Stimulated activated naive CD8-positive, alpha-beta T cell treated with anti-CD3 and anti-CD28 coated beads, Interleukin-15, amount 100 ng/mL, for 72 hours (primary cell): ENCODE data around the gene SLFN13.
A peak's percentile ranks its signal among the peaks of the same experiment; 100 is the strongest.
"Not testable (repeated sequence)": the region's sequence is repeated elsewhere in the genome, so short reads cannot be mapped to it uniquely, and the experiment has no call there.

Experiments
- ATAC-seq: fragments of 150-1000 bp; cut with Tn5 transposase; 2 replicates; pipeline ENCODE4 v1.10.0; 2021; ENCODE audit warnings: mild to moderate bottlenecking, moderate library complexity
- DNase-seq, 2 donors: peaks; one replicate each; pipeline ENCODE4 v3.0.0; 2021 to 2022
- H3K27ac Mint-ChIP-seq, 2 donors: one replicate each; pipeline ENCODE4 v1.8.0; 2022; ENCODE audit warnings: mild to moderate bottlenecking in 2 of 2, mixed read lengths in 2 of 2, moderate library complexity in 2 of 2
- H3K27me3 Mint-ChIP-seq: one replicate; pipeline ENCODE4 v1.8.0; 2022; ENCODE audit warnings: mixed read lengths
- H3K4me1 Mint-ChIP-seq: one replicate; pipeline ENCODE4 v1.8.0; 2022; ENCODE audit warnings: mild to moderate bottlenecking, mixed read lengths
- H3K4me3 Mint-ChIP-seq, 2 donors: one replicate each; pipeline ENCODE4 v1.8.0; 2022; ENCODE audit warnings: mild to moderate bottlenecking in 2 of 2, mixed read lengths in 2 of 2, moderate library complexity in 1 of 2
- H3K9me3 Mint-ChIP-seq, 2 donors: one replicate each; pipeline ENCODE4 v1.8.0; 2022; ENCODE audit warnings: mixed read lengths in 2 of 2

SLFN13 gene

GRCh38 chr17:35448214-35448898 is at the start of gene SLFN13:
TSS of gene SLFN13 (minus strand) at chr17:35448766. CDS start at chr17:35445680, 3,086 bp downstream.
- H3K4me1 Mint-ChIP-seq = peaks cover 36% of the 10 kb centered on the region
- DNase-seq = peak; percentile 92 to 96
- H3K27me3 Mint-ChIP-seq = no peaks in the 10 kb centered on the region
- H3K27ac Mint-ChIP-seq = peak within 1 kb of the TSS; percentile 48 to 88
- ATAC-seq = peak; percentile 99
- peak within 1 kb of the TSS; percentile 76 to 79 for H3K4me3 Mint-ChIP-seq
- no peaks in the 10 kb centered on the region for H3K9me3 Mint-ChIP-seq

GRCh38 chr17:35496451-35497290 is 48.1 kb upstream of the SLFN13 start:
- H3K27ac Mint-ChIP-seq = peak overlapping the region in 1 of 2 donors; percentile 59
- H3K27me3 Mint-ChIP-seq = no peaks in the 10 kb centered on the region
- peaks cover 95% of the 10 kb centered on the region for H3K4me1 Mint-ChIP-seq
- H3K4me3 Mint-ChIP-seq = peak overlapping the region; percentile 19 to 38
- ATAC-seq (no peak), DNase-seq (no peak)
- peaks cover 1 to 3% of the 10 kb centered on the region in 2 donors for H3K9me3 Mint-ChIP-seq

DNA sequence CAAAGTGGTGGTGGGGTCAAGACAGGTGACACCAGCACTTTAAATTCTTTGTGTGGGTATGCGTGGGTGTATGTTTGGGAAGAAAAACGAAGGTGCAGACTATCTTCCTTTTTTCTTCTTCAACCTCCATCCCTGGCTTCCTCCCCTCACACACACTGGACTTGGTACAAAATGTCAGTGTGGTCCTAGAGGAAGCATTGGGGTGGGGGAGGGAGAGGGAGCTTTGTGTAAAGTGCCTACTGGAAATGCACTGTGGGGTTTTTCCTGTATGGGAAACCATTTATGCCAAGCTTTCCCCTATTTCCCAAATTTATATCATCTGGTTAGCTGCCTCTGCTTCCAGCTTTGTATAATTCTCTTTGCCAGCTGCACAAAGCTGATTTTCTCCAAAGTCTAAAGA is 44.5 kb upstream of the SLFN13 start:
- Mint-ChIP-seq H3K4me1 (peaks cover 85% of the 10 kb centered on the region), H3K9me3 (peaks cover 0 to 18% of the 10 kb centered on the region in 2 donors), H3K4me3 (no peak overlapping the region), H3K27me3 (no peaks in the 10 kb centered on the region), H3K27ac (no peak overlapping the region)
- no peak for DNase-seq
- no peak for ATAC-seq

DNA sequence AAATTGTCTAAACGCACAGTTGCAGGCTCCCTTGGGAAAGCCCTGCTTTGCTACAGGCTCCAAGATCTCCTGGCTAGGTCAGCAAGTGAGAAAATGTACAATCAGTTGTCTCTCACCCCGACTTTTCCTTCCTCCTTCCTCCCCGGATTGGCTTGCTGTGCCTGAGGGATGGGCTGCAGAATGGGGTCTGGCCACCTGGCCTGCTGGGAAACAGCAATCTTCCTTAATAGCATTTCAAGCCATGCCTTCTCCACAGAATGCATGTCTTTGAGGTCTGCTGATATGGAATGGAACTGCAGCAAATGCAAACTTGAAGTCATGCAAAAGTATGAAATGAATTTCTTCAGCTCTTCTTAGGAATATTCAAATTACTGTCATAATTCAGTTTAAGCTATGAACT is 42.9 kb upstream of the SLFN13 start:
- ATAC-seq (no peak), DNase-seq (no peak)
- H3K27me3 Mint-ChIP-seq = no peaks in the 10 kb centered on the region
- H3K27ac Mint-ChIP-seq = no peak overlapping the region
- H3K4me3 Mint-ChIP-seq = no peak overlapping the region
- peaks cover 0 to 18% of the 10 kb centered on the region in 2 donors for H3K9me3 Mint-ChIP-seq
- H3K4me1 Mint-ChIP-seq = peaks cover 88% of the 10 kb centered on the region

DNA sequence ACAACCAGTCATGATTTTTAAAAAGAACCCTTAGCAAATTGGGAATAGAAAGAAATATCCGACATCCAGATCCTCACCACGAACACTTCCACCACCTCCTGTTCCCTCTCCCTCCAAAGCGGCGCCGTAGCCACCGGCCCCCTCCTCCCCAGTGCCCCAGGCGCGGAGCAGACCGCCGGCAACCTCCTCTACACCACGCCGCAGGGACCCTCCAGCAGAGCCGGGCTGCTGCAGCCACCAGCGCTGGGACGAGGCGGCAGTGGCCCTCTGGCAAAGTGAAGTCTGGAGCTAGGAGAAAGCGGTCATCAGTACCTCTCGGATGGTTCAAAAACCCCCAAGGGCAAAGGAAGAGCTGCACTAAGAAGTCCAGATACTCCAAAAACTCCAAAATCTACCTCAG is 41.4 kb upstream of the SLFN13 start:
- Mint-ChIP-seq H3K27me3 (no peaks in the 10 kb centered on the region), H3K4me1 (peaks cover 87% of the 10 kb centered on the region), H3K9me3 (peaks cover 0 to 25% of the 10 kb centered on the region in 2 donors), H3K27ac (peak overlapping the region in 1 of 2 donors; percentile 93), H3K4me3 (no peak overlapping the region)
- ATAC-seq (no peak), DNase-seq (no peak)

- H3K27me3 Mint-ChIP-seq = no peaks in the 10 kb centered on the region
- H3K4me3 Mint-ChIP-seq = peak overlapping the region in 1 of 2 donors; percentile 80
- peaks cover 79% of the 10 kb centered on the region for H3K4me1 Mint-ChIP-seq
- DNase-seq (no peak), ATAC-seq (no peak)
- H3K27ac Mint-ChIP-seq = no peak overlapping the region
- peaks cover 0 to 29% of the 10 kb centered on the region in 2 donors for H3K9me3 Mint-ChIP-seq
Measured at GRCh38 chr17:35488991-35489390, 40.4 kb upstream of the SLFN13 start.

GRCh38 chr17:35486920-35487732 is 38.6 kb upstream of the SLFN13 start:
- DNase-seq (peak; percentile 78 to 83), ATAC-seq (peak; percentile 86)
- Mint-ChIP-seq H3K4me1 (peaks cover 67% of the 10 kb centered on the region), H3K27ac (peak overlapping the region; percentile 88 to 91), H3K27me3 (no peaks in the 10 kb centered on the region), H3K9me3 (peaks cover 0 to 40% of the 10 kb centered on the region in 2 donors), H3K4me3 (peak overlapping the region; percentile 80 to 86)

GRCh38 chr17:35479271-35479670 is 30.7 kb upstream of the SLFN13 start:
- H3K4me1 Mint-ChIP-seq = peaks cover 23% of the 10 kb centered on the region
- ATAC-seq = no peak
- no peaks in the 10 kb centered on the region for H3K27me3 Mint-ChIP-seq
- DNase-seq = no peak
- H3K9me3 Mint-ChIP-seq = peaks cover 7 to 36% of the 10 kb centered on the region in 2 donors
- H3K4me3 Mint-ChIP-seq = no peak overlapping the region
- no peak overlapping the region for H3K27ac Mint-ChIP-seq

DNA sequence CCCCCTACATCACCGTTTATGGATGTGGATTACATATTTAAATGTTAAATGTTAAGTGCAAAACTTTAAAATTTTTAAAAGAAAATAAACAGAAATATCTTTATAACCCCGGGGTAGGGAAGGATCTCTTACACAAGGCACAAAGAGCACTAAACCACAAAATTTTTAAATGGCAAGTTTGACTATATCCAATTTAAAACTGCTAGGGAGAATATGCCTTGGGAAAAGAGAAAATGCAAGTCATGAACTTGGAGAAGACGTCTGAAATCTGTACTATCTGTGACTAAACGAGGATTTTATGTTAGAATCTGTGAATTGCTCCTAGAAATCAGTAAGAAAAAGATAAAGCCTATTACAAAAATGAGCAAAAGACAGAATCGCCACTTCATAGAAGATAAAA is 28.7 kb upstream of the SLFN13 start:
- DNase-seq (no peak), ATAC-seq (no peak)
- no peaks in the 10 kb centered on the region for H3K27me3 Mint-ChIP-seq
- H3K27ac Mint-ChIP-seq = no peak overlapping the region
- peaks cover 16 to 31% of the 10 kb centered on the region in 2 donors for H3K9me3 Mint-ChIP-seq
- H3K4me1 Mint-ChIP-seq = peaks cover 17% of the 10 kb centered on the region
- H3K4me3 Mint-ChIP-seq = no peak overlapping the region

DNA sequence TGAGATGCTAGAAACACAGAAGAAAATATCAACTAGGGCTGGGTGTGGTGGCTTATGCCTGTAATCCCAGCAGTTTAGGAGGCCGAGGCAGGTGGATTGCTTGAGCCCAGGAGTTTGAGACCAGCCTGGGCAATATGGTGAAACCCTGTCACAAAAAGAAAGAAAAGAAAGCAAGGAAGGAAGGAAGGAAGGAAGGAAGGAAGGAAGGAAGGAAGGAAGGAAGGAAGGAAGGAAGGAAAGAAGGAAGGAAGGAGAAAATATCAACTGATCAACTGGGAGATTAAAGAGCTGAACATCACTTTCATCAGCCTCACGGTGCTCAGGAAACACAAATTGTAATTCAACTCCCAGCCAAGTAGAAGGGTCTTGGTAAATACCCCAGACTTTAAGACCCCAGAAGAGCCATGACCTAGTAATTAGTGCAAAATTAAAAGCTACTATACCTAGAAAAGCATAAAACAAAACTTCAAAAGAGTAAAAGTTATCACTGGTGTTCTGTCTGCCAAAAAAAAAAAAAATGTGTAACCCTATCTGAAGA is 27.8 kb upstream of the SLFN13 start:
- no peak overlapping the region for H3K4me3 Mint-ChIP-seq
- peaks cover 20 to 31% of the 10 kb centered on the region in 2 donors for H3K9me3 Mint-ChIP-seq
- H3K27me3 Mint-ChIP-seq = no peaks in the 10 kb centered on the region
- peaks cover 12% of the 10 kb centered on the region for H3K4me1 Mint-ChIP-seq
- no peak for ATAC-seq
- peak overlapping the region; percentile 7 to 30 for H3K27ac Mint-ChIP-seq
- no peak for DNase-seq

DNA sequence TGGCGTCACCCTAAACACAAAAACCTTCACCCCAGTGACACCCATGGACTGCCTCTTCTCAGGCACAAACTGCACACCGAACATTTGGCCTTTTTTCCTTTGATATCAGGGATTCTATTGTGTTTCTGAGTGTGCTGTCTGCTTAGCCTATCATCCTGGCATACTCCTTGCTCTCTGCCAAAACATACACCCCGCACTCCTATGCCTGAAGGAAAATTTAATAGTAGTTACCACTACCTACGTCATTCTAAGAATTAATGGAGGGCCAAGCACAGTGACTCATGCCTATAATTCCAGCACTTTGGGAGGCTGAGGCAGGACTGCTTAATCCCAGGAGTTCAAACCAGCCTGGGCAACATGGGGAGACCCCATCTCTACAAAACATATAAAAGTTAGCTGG is 19.9 kb upstream of the SLFN13 start:
- Mint-ChIP-seq H3K27me3 (no peaks in the 10 kb centered on the region), H3K27ac (no peak overlapping the region), H3K9me3 (peaks cover 13 to 14% of the 10 kb centered on the region in 2 donors), H3K4me3 (no peak overlapping the region), H3K4me1 (peaks cover 19% of the 10 kb centered on the region)
- no peak for ATAC-seq
- DNase-seq = no peak

DNA sequence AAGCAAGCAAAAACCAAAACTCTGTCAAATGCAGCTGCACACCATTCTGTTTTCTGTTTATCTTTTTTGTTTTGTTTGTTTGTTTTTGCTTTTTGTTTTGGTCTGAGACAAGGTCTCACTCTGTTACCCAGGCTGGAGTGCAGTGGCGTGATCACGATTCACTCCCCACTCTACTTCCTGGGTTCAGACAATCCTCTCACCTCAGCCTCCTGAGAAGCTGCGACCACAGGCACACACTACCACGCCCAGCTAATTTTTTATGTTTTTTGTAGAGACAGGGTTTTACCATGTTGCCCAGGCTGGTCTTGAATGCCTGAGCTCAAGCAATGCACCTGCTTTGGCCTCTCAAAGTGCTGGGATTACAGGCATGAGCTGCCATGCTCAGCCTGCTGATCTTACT is 19.3 kb upstream of the SLFN13 start:
- H3K4me1 Mint-ChIP-seq = peaks cover 19% of the 10 kb centered on the region
- DNase-seq = no peak
- peak overlapping the region in 1 of 2 donors; percentile 32 for H3K4me3 Mint-ChIP-seq

DNA sequence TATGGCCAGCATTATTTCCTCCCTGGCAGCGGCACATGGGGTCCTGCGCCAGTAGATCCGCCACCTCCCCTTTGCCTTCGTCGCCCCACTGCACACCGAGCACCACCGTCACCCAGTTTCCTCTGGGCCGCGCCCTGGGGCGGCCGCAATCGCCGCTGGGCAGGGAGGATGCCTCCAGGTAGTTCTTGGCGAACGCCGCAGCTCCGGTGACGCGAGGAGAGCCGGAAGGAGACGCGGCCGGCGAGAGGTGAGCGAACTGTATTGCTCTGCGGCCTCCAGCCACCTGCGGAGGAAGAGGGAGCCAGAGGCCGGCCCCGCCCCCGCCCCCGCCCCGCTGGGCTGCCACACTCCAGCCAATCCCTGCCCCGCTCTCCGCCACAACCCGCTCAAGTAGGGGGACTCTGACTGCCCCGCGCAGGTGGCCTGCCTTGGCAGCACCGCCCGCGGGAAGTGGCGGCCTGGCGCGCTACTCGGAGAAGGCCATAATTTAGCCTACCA is 11.8 kb upstream of the SLFN13 start:
- ATAC-seq (peak; percentile 91), DNase-seq (peak; percentile 49 to 60)
- no peaks in the 10 kb centered on the region for H3K27me3 Mint-ChIP-seq
- peak overlapping the region; percentile 76 to 84 for H3K4me3 Mint-ChIP-seq
- H3K9me3 Mint-ChIP-seq = peaks cover 20 to 21% of the 10 kb centered on the region in 2 donors
- H3K27ac Mint-ChIP-seq = peak overlapping the region; percentile 70 to 84
- peaks cover 20% of the 10 kb centered on the region for H3K4me1 Mint-ChIP-seq

More for the DNA sequence above, 19.3 kb upstream of the SLFN13 start:
- Mint-ChIP-seq H3K27ac (no peak overlapping the region), H3K9me3 (peaks cover 11% of the 10 kb centered on the region in 2 donors), H3K27me3 (no peaks in the 10 kb centered on the region)
- no peak for ATAC-seq

DNA sequence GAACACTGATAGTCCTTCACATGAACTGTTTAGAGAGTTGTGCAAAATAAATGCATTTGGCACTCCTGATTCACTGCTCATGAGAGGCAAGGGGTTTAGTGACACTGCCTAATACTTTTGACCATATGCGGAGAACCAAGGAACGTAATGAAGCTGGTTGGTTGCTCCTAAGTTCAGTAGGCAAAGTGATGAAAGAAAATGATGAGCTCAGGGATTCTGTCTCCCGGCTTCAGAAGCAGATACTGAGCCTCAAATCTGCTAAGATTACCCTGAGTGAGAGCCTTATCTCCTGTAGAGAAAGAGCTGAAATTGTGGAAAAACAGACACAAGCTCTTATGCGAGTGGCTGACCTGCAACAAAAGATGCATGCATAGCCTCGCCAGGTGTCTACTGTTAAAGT is 5.5 kb upstream of the SLFN13 start:
- H3K4me1 Mint-ChIP-seq, H3K27me3 Mint-ChIP-seq, H3K4me3 Mint-ChIP-seq, ATAC-seq, H3K27ac Mint-ChIP-seq, DNase-seq: not testable (repeated sequence)
- H3K9me3 Mint-ChIP-seq = peaks cover 20 to 23% of the 10 kb centered on the region in 2 donors

DNA sequence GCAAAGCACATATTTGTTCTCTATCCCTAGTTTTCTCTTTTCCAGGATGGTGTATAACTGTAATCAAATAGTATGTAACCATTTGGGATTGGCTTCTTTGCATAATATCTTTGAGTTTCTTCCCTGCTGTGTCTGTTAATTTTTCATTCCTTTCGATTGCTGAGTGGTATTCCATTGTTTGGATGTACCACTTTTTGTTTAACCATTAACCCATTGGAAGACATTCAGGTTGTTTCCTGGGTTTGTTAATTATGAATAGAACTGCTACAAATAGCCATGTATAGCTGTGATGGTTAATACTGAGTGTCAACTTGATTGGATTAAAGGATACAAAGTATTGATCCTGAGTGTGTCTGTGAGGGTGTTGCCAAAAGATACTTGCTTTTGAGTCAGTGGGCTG is 4.6 kb upstream of the SLFN13 start:
- Mint-ChIP-seq H3K27me3 (no peaks in the 10 kb centered on the region), H3K27ac (no peak overlapping the region), H3K4me3 (no peak overlapping the region), H3K4me1 (peaks cover 16% of the 10 kb centered on the region), H3K9me3 (peaks cover 16 to 17% of the 10 kb centered on the region in 2 donors)
- ATAC-seq (no peak), DNase-seq (no peak)
